Measurements from ENCODE around the gene PITX3.

DNA sequence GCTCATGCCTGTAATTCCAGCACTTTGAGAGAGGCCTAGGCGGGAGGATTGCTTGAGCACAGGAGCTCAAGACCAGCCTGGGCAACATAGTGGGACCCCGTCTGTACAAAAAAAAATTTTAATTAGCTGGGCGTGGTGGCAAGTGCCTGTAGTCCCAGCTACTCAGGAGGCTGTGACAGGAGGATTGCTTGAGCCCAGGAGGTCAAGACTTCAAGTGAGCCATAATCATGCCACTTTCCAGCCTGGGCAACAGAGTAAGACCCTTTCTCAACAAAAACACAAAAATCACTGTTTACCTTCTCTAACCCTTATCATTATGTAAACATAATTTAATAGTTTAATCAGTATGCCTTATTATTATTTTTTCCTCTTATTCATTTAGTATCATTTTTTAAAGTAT is 48.5 kb upstream of the PITX3 start:
- no peak for TF ChIP-seq YY1 (IDR thresholded peaks at IDR 0.05; ENCODE audit: insufficient read depth, insufficient read length)
- no peak for TF ChIP-seq ZNF274 (IDR thresholded peaks at IDR 0.05; ENCODE audit: low read depth, low read length)
- no peak for TF ChIP-seq SUZ12 (IDR thresholded peaks at IDR 0.05; ENCODE audit: extremely low read depth, insufficient read depth, insufficient read length)
